PC-9 (cell line): ENCODE data around the gene NMUR1. TPM values are rescaled to one million over a fixed set of nuclear protein-coding genes. Genes with fewer than 3 reads are reported as not detected.

Experiments used
- BruUV-seq: library from RNA; stranded (reverse); fragments of 400-500 nt; replicated peaks from 2 replicates; lab custom pipeline; 2021; lab: Mats Ljungman, UMichigan
- CTCF ChIA-PET: fragments of 300-600 bp; sonication (Branson Sonifier 250); formaldehyde crosslinking; loops from one replicate; lab custom pipeline; 2022; ENCODE audit warnings: antibody characterized with exemption; lab: Charles Lee
- POLR2A ChIA-PET: fragments of 300-600 bp; sonication (Branson Sonifier 250); formaldehyde crosslinking; loops from one replicate; lab custom pipeline; 2022; ENCODE audit warnings: antibody characterized with exemption; ENCODE audit not compliant: unreplicated experiment; lab: Charles Lee
- DNase-seq, 2 experiments: peaks; one replicate each; pipeline versions ENCODE4 v3.0.0 to v3.0.0-alpha.2; 2015 to 2022; ENCODE audit warnings: mixed read lengths in 1 of 2
- H2AFZ ChIP-seq: fragments of 200-600 bp; sonication (generic); 2 replicates; pipeline ENCODE4 v1.8.1; 2017; ENCODE audit warnings: antibody characterized with exemption
- H3F3A ChIP-seq: fragments of 200-600 bp; sonication (generic); 2 replicates; pipeline ENCODE4 v1.8.1; 2017; ENCODE audit warnings: antibody characterized with exemption, mild to moderate bottlenecking, low read depth; ENCODE audit not compliant: insufficient read depth
- H3K27ac ChIP-seq: fragments of 200-600 bp; sonication (generic); 2 replicates; pipeline ENCODE4 v1.6.1; 2016; ENCODE audit warnings: mixed run types
- H3K27me3 ChIP-seq: fragments of 200-600 bp; sonication (generic); 2 replicates; pipeline ENCODE4 v1.6.1; 2016; ENCODE audit warnings: low read depth, mixed run types; ENCODE audit not compliant: insufficient read depth
- H3K36me3 ChIP-seq: fragments of 200-600 bp; sonication (generic); 2 replicates; pipeline ENCODE4 v1.6.1; 2016; ENCODE audit warnings: low read depth, mixed run types
- H3K4me1 ChIP-seq: fragments of 200-600 bp; sonication (generic); replicated peaks from 2 replicates; pipeline ENCODE4 v1.6.1; 2016; ENCODE audit warnings: mixed run types; ENCODE audit not compliant: insufficient read depth
- H3K4me2 ChIP-seq: fragments of 200-600 bp; sonication (generic); 2 replicates; pipeline ENCODE4 v1.6.1; 2017; ENCODE audit warnings: mixed run types
- H3K4me3 ChIP-seq: fragments of 200-600 bp; sonication (generic); 2 replicates; pipeline ENCODE4 v1.6.1; 2016; ENCODE audit warnings: mixed run types
- H3K79me2 ChIP-seq: fragments of 200-600 bp; sonication (generic); 2 replicates; pipeline ENCODE4 v1.6.1; 2017; ENCODE audit warnings: low read depth, mixed run types
- H3K9me2 ChIP-seq: fragments of 200-600 bp; sonication (generic); 2 replicates; pipeline ENCODE4 v1.8.1; 2017; ENCODE audit warnings: mild to moderate bottlenecking; ENCODE audit not compliant: insufficient read depth
- H3K9me3 ChIP-seq: fragments of 200-600 bp; sonication (generic); 2 replicates; pipeline ENCODE4 v1.8.1; 2016; ENCODE audit warnings: low read depth; ENCODE audit not compliant: insufficient read depth
- H4K20me1 ChIP-seq: fragments of 200-600 bp; sonication (generic); 2 replicates; pipeline ENCODE4 v1.8.1; 2017; ENCODE audit not compliant: insufficient read depth
- EZH2 ChIP-seq: fragments of 200-600 bp; sonication (generic); IDR thresholded peaks from 2 replicates; pipeline ENCODE4 v1.8.0; 2017; ENCODE audit warnings: antibody characterized with exemption, low read depth
- intact Hi-C: fragments of 100-400 bp; cut with micrococcal nuclease; formaldehyde crosslinking; loops from one replicate; pipeline ENCODE4 v1.10.0; 2022; ENCODE audit not compliant: unreplicated experiment
- total RNA-seq: library from RNA; stranded (reverse); gene quantifications from 2 replicates; pipeline ENCODE4 v1.2.3, GENCODE V29; 2021
- TF ChIP-seq, protein P1 (sequence below): fragments of 200-600 bp; sonication (generic); conservative IDR thresholded peaks from 2 replicates; pipeline ENCODE4 v1.6.1; 2017; ENCODE audit warnings: mixed run types, antibody characterized with exemption, mild to moderate bottlenecking, moderate library complexity

The NMUR1 gene
- total RNA-seq, 1 experiment from 2014 or later: not detected

DNA sequence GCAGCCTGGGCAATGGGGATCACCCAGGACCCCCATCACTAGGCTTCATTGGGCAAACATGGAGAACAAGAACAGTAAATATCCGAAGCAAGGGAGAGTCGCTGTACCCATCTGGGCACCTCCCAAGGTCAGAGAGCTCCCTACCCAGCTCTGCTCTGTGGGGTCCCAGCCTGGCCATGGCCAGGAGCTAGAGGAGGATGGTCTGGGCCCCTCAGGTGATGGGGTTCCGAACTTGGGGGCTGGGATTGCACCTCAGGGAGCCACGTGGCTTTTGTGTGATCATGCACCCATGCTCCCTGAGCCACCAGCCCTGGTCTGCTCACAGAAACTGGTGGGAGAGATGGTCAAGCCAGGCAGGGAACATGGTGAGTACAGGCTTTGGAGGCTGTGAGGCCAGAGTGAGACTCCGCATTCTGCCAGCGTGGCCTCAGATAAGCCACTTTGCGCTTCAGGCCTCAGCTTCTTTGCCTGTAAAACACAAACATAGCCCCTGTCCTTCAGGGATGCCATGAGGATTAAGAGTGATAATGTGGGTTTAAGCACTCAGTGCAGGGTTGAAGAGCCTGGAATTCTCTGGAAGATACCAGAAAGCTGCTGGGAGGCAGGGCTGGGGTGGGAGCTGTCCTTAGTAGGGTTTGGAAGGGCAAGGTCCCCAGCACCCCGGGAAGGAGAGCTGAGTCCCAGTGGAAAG lies 3.0 kb upstream of the NMUR1 start:
- Histone ChIP-seq H3K27me3 (0 out of 2 replicates have a peak, but pooled peaks cover 4% of the 10 kb centered on the region), H3K79me2 (no peaks in the 10 kb centered on the region), H2AFZ (no peak overlapping the region), H3K4me2 (no peak overlapping the region), H3K36me3 (no peaks in the 10 kb centered on the region), H3K4me3 (no peak overlapping the region), H4K20me1 (no peaks in the 10 kb centered on the region), H3K4me1 (no peaks in the 10 kb centered on the region), H3K27ac (no peak overlapping the region), H3F3A (no peaks in the 10 kb centered on the region), H3K9me2 (no peaks in the 10 kb centered on the region), H3K9me3 (no peaks in the 10 kb centered on the region)
- ChIA-PET POLR2A (no interaction called here), CTCF (interaction anchor here (1.3 kb wide), 1 partner anchor 16 kb away, joined by 4 read pairs; no protein-coding TSS in a partner anchor)
- intact Hi-C loops: no loop called here
- no peak for DNase-seq
- no peak for TF ChIP-seq EZH2
- TF ChIP-seq, protein P1, sequence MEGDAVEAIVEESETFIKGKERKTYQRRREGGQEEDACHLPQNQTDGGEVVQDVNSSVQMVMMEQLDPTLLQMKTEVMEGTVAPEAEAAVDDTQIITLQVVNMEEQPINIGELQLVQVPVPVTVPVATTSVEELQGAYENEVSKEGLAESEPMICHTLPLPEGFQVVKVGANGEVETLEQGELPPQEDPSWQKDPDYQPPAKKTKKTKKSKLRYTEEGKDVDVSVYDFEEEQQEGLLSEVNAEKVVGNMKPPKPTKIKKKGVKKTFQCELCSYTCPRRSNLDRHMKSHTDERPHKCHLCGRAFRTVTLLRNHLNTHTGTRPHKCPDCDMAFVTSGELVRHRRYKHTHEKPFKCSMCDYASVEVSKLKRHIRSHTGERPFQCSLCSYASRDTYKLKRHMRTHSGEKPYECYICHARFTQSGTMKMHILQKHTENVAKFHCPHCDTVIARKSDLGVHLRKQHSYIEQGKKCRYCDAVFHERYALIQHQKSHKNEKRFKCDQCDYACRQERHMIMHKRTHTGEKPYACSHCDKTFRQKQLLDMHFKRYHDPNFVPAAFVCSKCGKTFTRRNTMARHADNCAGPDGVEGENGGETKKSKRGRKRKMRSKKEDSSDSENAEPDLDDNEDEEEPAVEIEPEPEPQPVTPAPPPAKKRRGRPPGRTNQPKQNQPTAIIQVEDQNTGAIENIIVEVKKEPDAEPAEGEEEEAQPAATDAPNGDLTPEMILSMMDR: no peak
- no TSS peak for BruUV-seq

DNA sequence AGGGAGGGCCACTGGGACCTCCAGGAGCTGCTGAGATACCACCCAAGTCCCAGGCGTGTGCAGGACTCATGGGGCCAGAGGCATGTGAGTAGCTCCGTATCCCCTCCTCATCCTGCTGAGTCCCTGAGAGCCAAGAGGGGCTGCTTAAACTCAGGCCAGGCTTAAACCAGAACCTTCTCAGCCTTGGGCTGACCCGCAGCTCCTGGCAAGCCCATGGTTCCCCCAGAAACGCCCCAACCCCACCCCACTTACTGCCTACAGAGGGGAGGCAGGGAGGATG lies 2.5 kb upstream of the NMUR1 start:
- Histone ChIP-seq H3K9me3 (no peaks in the 10 kb centered on the region), H3K27ac (no peak overlapping the region), H3K4me2 (no peak overlapping the region), H3K36me3 (no peaks in the 10 kb centered on the region), H3K9me2 (no peaks in the 10 kb centered on the region), H3K79me2 (no peaks in the 10 kb centered on the region), H4K20me1 (no peaks in the 10 kb centered on the region), H3K27me3 (0 out of 2 replicates have a peak, but pooled peaks cover 4% of the 10 kb centered on the region), H3F3A (no peaks in the 10 kb centered on the region), H3K4me3 (no peak overlapping the region), H3K4me1 (no peaks in the 10 kb centered on the region), H2AFZ (no peak overlapping the region)
- no peak for TF ChIP-seq EZH2
- TF ChIP-seq, protein P1: no peak
- no TSS peak for BruUV-seq
- intact Hi-C loops: no loop called here
- DNase-seq: no peak
- POLR2A ChIA-PET: no interaction called here
- CTCF ChIA-PET: interaction anchor here (1.3 kb wide), 1 partner anchor 16 kb away, joined by 4 read pairs; no protein-coding TSS in a partner anchor

DNA sequence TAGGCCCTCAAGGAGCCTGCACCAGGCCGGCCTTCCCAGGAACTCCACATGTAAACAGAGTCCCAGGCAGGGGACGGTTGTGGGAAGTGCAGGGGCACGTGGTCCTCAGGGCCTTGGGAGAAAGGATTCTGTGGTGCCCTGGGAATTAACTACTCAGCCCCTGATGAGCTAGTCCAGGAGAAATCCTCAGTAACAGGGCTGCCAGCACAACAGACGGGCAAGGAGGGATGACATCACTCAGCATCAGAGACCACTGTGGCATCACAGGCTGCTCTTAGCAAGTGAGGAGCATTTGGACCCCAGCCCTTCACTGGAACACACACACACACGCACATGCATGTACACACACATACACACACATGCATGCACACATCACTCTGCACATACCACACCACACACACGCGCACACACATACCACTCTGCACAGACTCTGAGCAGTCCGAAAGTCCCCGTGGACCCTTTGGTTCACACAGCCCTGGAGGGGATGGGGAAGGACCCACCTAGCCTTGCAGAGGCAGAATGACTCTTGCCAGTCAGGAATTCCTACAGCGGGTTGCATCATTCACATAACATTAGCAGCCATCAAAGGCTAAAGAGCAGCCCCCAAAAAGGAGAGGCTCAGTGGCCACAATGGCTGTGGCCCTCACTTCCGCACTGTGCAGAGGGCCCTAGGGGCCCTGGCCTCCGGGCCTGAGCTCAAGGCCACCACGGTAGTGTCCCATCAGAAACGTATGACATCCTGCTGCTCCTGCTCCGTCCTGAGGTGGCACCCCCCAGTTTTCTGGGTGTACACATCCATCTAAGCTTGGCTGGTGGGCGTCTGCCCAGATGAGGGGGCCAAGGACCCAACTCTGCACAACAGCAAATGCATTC lies 1.9 kb upstream of the NMUR1 start:
- ChIA-PET CTCF (interaction anchor here (1.3 kb wide), 1 partner anchor 15 kb away, joined by 4 read pairs; no protein-coding TSS in a partner anchor), POLR2A (no interaction called here)
- BruUV-seq: no TSS peak

More for the DNA sequence above, 1.9 kb upstream of the NMUR1 start:
- Histone ChIP-seq H3K4me3 (no peak overlapping the region), H3K4me1 (no peaks in the 10 kb centered on the region), H3K27ac (no peak overlapping the region), H2AFZ (no peak overlapping the region), H3F3A (no peaks in the 10 kb centered on the region), H3K36me3 (no peaks in the 10 kb centered on the region), H3K27me3 (0 out of 2 replicates have a peak, but pooled peaks cover 4% of the 10 kb centered on the region), H3K4me2 (no peak overlapping the region), H3K79me2 (no peaks in the 10 kb centered on the region), H3K9me3 (no peaks in the 10 kb centered on the region), H3K9me2 (no peaks in the 10 kb centered on the region), H4K20me1 (no peaks in the 10 kb centered on the region)
- TF ChIP-seq EZH2: no peak
- TF ChIP-seq, protein P1: no peak
- no peak for DNase-seq
- intact Hi-C loops: no loop called here
